ENCODE results near the gene PIRT. TPM values are rescaled to one million over a fixed set of nuclear protein-coding genes. Genes with fewer than 3 reads are reported as not detected.

PIRT gene
- total RNA-seq, 4 donors from 2014 or later, result 0.97 TPM; not detected in 3

- Histone ChIP-seq H3K27ac (no peak overlapping the region), H3K9me3 (no peaks in the 10 kb centered on the region), H3K4me3 (no peak overlapping the region), H3K36me3 (no peaks in the 10 kb centered on the region), H3K4me1 (no peaks in the 10 kb centered on the region), H3K27me3 (no peaks in the 10 kb centered on the region)
- intact Hi-C loops (cut with DNase I; ENCODE audit: low total_unique reads), result no loop called here
- TF ChIP-seq CTCF (IDR thresholded peaks at IDR 0.05) (no peak), POLR2A (IDR thresholded peaks at IDR 0.05) (no peak)
- DNase-seq, result no peak
These were observed 50.4 kb downstream of the PIRT start for GRCh38 chr17:10787306-10788045.

GRCh38 chr17:10785295-10785694 lies 52.6 kb downstream of the PIRT start:
- DNase-seq, result no peak
- intact Hi-C loops (cut with DNase I; ENCODE audit: low total_unique reads), result no loop called here
- Histone ChIP-seq H3K4me3 (no peak overlapping the region), H3K27me3 (no peaks in the 10 kb centered on the region), H3K4me1 (no peaks in the 10 kb centered on the region), H3K9me3 (no peaks in the 10 kb centered on the region), H3K36me3 (no peaks in the 10 kb centered on the region), H3K27ac (no peak overlapping the region)
- TF ChIP-seq CTCF (IDR thresholded peaks at IDR 0.05) (no peak), POLR2A (IDR thresholded peaks at IDR 0.05) (no peak)

GRCh38 chr17:10779609-10780008 lies 58.3 kb downstream of the PIRT start:
- Histone ChIP-seq H3K27ac (no peak overlapping the region), H3K4me3 (no peak overlapping the region), H3K4me1 (no peaks in the 10 kb centered on the region), H3K27me3 (no peaks in the 10 kb centered on the region), H3K36me3 (no peaks in the 10 kb centered on the region), H3K9me3 (no peaks in the 10 kb centered on the region)
- DNase-seq, result no peak
- intact Hi-C loops (cut with DNase I; ENCODE audit: low total_unique reads), result no loop called here
- TF ChIP-seq CTCF (IDR thresholded peaks at IDR 0.05) (no peak), POLR2A (IDR thresholded peaks at IDR 0.05) (no peak)

GRCh38 chr17:10777890-10778289 lies 60.0 kb downstream of the PIRT start:
- TF ChIP-seq CTCF (IDR thresholded peaks at IDR 0.05) (no peak), POLR2A (IDR thresholded peaks at IDR 0.05) (no peak)
- no peak for DNase-seq
- Histone ChIP-seq H3K36me3 (no peaks in the 10 kb centered on the region), H3K27ac (no peak overlapping the region), H3K27me3 (no peaks in the 10 kb centered on the region), H3K4me3 (no peak overlapping the region), H3K4me1 (no peaks in the 10 kb centered on the region), H3K9me3 (no peaks in the 10 kb centered on the region)
- intact Hi-C loops (cut with DNase I; ENCODE audit: low total_unique reads), result no loop called here

GRCh38 chr17:10777131-10777807 lies 60.6 kb downstream of the PIRT start:
- no peak for DNase-seq
- no peak for TF ChIP-seq POLR2A (IDR thresholded peaks at IDR 0.05)
- TF ChIP-seq CTCF (IDR thresholded peaks at IDR 0.05), result no peak
- no peaks in the 10 kb centered on the region for H3K36me3 ChIP-seq
- no peaks in the 10 kb centered on the region for H3K27me3 ChIP-seq
- no peaks in the 10 kb centered on the region for H3K4me1 ChIP-seq
- H3K27ac ChIP-seq, result no peak overlapping the region
- peaks cover 0 to 3% of the 10 kb centered on the region in 2 donors for H3K9me3 ChIP-seq
- intact Hi-C loops (cut with DNase I; ENCODE audit: low total_unique reads), result no loop called here
- H3K4me3 ChIP-seq, result no peak overlapping the region
